IMR-90 (cell line): ENCODE results near the gene PHACTR3. TPM values are rescaled to one million over a fixed set of nuclear protein-coding genes. Genes with fewer than 3 reads are reported as not detected.

Source experiments
- ATAC-seq: fragments of 200-7000 bp; cut with Tn5 transposase; 2 replicates; pipeline ENCODE4 v1.9.1; 2020; ENCODE audit warnings: low read depth, mild to moderate bottlenecking, moderate library complexity
- BruUV-seq: library from RNA; stranded (reverse); fragments of 400-500 nt; replicated peaks from 2 replicates; lab custom pipeline; 2021; lab: Mats Ljungman, UMichigan
- CTCF ChIA-PET: fragments of 300-600 bp; formaldehyde crosslinking; extraction: SDS; loops from one replicate; lab custom pipeline; 2021; ENCODE audit warnings: antibody characterized with exemption; lab: Yijun Ruan, JAX
- POLR2A ChIA-PET: fragments of 300-600 bp; sonication (Branson Sonifier 250); formaldehyde crosslinking; loops from one replicate; lab custom pipeline; 2022; ENCODE audit warnings: antibody characterized with exemption; ENCODE audit not compliant: unreplicated experiment; lab: Charles Lee
- DNase-seq: peaks from one replicate; pipeline ENCODE4 v3.0.0; 2013
- H2AFZ ChIP-seq: replicated peaks from 2 replicates; pipeline ENCODE3; 2013; ENCODE audit warnings: low read length, mild to moderate bottlenecking; ENCODE audit not compliant: poor library complexity
- H2AK5ac ChIP-seq: 2 replicates; pipeline ENCODE4 v1.6.1; 2013; ENCODE audit warnings: low read depth, low read length, inconsistent platforms
- H2AK9ac ChIP-seq: replicated peaks from 2 replicates; pipeline ENCODE3; 2013; ENCODE audit warnings: mild to moderate bottlenecking, low read depth, low read length, moderate library complexity; ENCODE audit not compliant: poor library complexity
- H2BK120ac ChIP-seq: 2 replicates; pipeline ENCODE4 v1.6.1; 2013; ENCODE audit warnings: low read depth, low read length, inconsistent platforms
- H2BK15ac ChIP-seq: 3 replicates; pipeline ENCODE4 v1.6.1; 2013; ENCODE audit warnings: low read depth, low read length, inconsistent platforms
- H2BK20ac ChIP-seq: 2 replicates; pipeline ENCODE4 v1.6.1; 2013; ENCODE audit warnings: low read depth, mild to moderate bottlenecking, inconsistent platforms, low read length, moderate library complexity
- H2BK5ac ChIP-seq: 2 replicates; pipeline ENCODE4 v1.6.1; 2013; ENCODE audit warnings: mild to moderate bottlenecking, low read depth, low read length, inconsistent platforms; ENCODE audit not compliant: poor library complexity, severe bottlenecking
- H3K14ac ChIP-seq: replicated peaks from 2 replicates; pipeline ENCODE4 v1.6.1; 2013; ENCODE audit warnings: low read depth, low read length, inconsistent platforms
- H3K18ac ChIP-seq: 2 replicates; pipeline ENCODE4 v1.6.1; 2013; ENCODE audit warnings: low read depth, low read length, control low read depth
- H3K23ac ChIP-seq: 2 replicates; pipeline ENCODE4 v1.6.1; 2013; ENCODE audit warnings: low read depth, low read length, inconsistent platforms
- H3K27ac ChIP-seq: 2 replicates; pipeline ENCODE4 v1.5.1; 2013; ENCODE audit warnings: mild to moderate bottlenecking, control low read depth, low read length; ENCODE audit not compliant: insufficient read depth
- H3K27me3 ChIP-seq: 2 replicates; pipeline ENCODE4 v1.6.1; 2013; ENCODE audit warnings: low read length; ENCODE audit not compliant: control insufficient read depth, insufficient read depth
- H3K36me3 ChIP-seq: 2 replicates; pipeline ENCODE4 v1.6.1; 2013; ENCODE audit warnings: low read length, mixed read lengths; ENCODE audit not compliant: control insufficient read depth, insufficient read depth
- H3K4ac ChIP-seq: 2 replicates; pipeline ENCODE4 v1.6.1; 2013; ENCODE audit warnings: low read depth, low read length, inconsistent platforms
- H3K4me1 ChIP-seq: 2 replicates; pipeline ENCODE4 v1.6.1; 2013; ENCODE audit warnings: low read length, mixed read lengths; ENCODE audit not compliant: control insufficient read depth, insufficient read depth
- H3K4me2 ChIP-seq: 2 replicates; pipeline ENCODE4 v1.6.1; 2013; ENCODE audit warnings: low read depth, mild to moderate bottlenecking, control low read depth, low read length, moderate library complexity
- H3K4me3 ChIP-seq: 2 replicates; pipeline ENCODE4 v1.5.1; 2013; ENCODE audit warnings: low read depth, mild to moderate bottlenecking, control low read depth, low read length, moderate library complexity; ENCODE audit not compliant: insufficient read depth
- H3K56ac ChIP-seq: 2 replicates; pipeline ENCODE4 v1.6.1; 2013; ENCODE audit warnings: low read length, inconsistent platforms; ENCODE audit not compliant: insufficient read depth; ENCODE audit errors: extremely low read depth
- H3K79me1 ChIP-seq, 2 experiments: 2 replicates each; pipeline ENCODE4 v1.6.1; 2013; ENCODE audit warnings: low read length in 2 of 2, inconsistent platforms in 1 of 2, low read depth in 1 of 2
- H3K9ac ChIP-seq: 2 replicates; pipeline ENCODE4 v1.6.1; 2013; ENCODE audit warnings: low read depth, low read length, control low read depth
- H3K9me1 ChIP-seq: 2 replicates; pipeline ENCODE4 v1.6.1; 2013; ENCODE audit warnings: low read length, inconsistent platforms; ENCODE audit not compliant: insufficient read depth
- H3K9me3 ChIP-seq: 2 replicates; pipeline ENCODE4 v1.6.1; 2013; ENCODE audit warnings: low read length; ENCODE audit not compliant: control insufficient read depth, insufficient read depth
- H4K20me1 ChIP-seq: 2 replicates; pipeline ENCODE4 v1.6.1; 2013; ENCODE audit warnings: low read length, inconsistent platforms; ENCODE audit not compliant: insufficient read depth
- H4K5ac ChIP-seq: 2 replicates; pipeline ENCODE4 v1.6.1; 2013; ENCODE audit warnings: mild to moderate bottlenecking, low read depth, low read length, control low read depth
- H4K8ac ChIP-seq, 2 experiments: 2 replicates each; pipeline ENCODE4 v1.6.1; 2013; ENCODE audit warnings: low read depth in 2 of 2, low read length in 2 of 2, control low read depth in 1 of 2, inconsistent platforms in 1 of 2
- H4K91ac ChIP-seq: 2 replicates; pipeline ENCODE4 v1.6.1; 2013; ENCODE audit warnings: low read depth, low read length, inconsistent platforms; ENCODE audit not compliant: insufficient read depth
- BHLHE40 ChIP-seq: fragments of 150-350 bp; IDR thresholded peaks from 2 replicates; pipeline ENCODE4 v1.6.1; 2016; ENCODE audit warnings: mild to moderate bottlenecking, low read depth, low read length
- CEBPB ChIP-seq: IDR thresholded peaks from 2 replicates; pipeline ENCODE4 v1.6.1; 2012; ENCODE audit warnings: low read depth, low read length, improper control_type of control experiment
- CHD1 ChIP-seq: IDR thresholded peaks from 2 replicates; pipeline ENCODE4 v1.6.1; 2012; ENCODE audit warnings: low read depth, low read length, improper control_type of control experiment
- MAFK ChIP-seq: IDR thresholded peaks from 2 replicates; pipeline ENCODE4 v1.6.1; 2012; ENCODE audit warnings: low read depth, low read length, improper control_type of control experiment
- MAZ ChIP-seq: IDR thresholded peaks from 2 replicates; pipeline ENCODE4 v1.6.1; 2012; ENCODE audit warnings: low read depth, mild to moderate bottlenecking, low read length, improper control_type of control experiment, moderate library complexity, borderline replicate concordance
- POLR2A ChIP-seq: IDR thresholded peaks from 2 replicates; pipeline ENCODE4 v1.6.1; 2012; ENCODE audit warnings: mild to moderate bottlenecking, low read depth, low read length
- RCOR1 ChIP-seq: IDR thresholded peaks from 2 replicates; pipeline ENCODE4 v1.6.1; 2012; ENCODE audit warnings: mild to moderate bottlenecking, low read length, improper control_type of control experiment; ENCODE audit not compliant: insufficient replicate concordance
- RFX5 ChIP-seq: IDR thresholded peaks from 2 replicates; pipeline ENCODE4 v1.8.0; 2012; ENCODE audit warnings: low read depth, mild to moderate bottlenecking, low read length, moderate library complexity
- WGBS, 2 experiments: methylation state at CpG; one replicate each; pipeline versions ENCODE4 v1.1.5 to v1.1.7; 2013; ENCODE audit warnings: missing lambda C conversion rate in 2 of 2; ENCODE audit not compliant: insufficient read length in 1 of 2; ENCODE audit errors: extremely low coverage in 2 of 2; 5-methylcytosine and 5-hydroxymethylcytosine counted together
- dilution Hi-C: fragments of 300-500 bp; cut with HindIII; formaldehyde crosslinking; loops from one replicate; pipeline ENCODE4 v1.14.3; 2018; ENCODE audit warnings: low sequenced_read_pairs; ENCODE audit not compliant: unreplicated experiment
- in situ Hi-C: fragments of 300-500 bp; cut with MboI; formaldehyde crosslinking; loops from 3 replicates; pipeline ENCODE4 v1.14.3; 2019; ENCODE audit warnings: low sequenced_read_pairs, inconsistent platforms, mixed read lengths
- intact Hi-C: fragments of 100-400 bp; cut with micrococcal nuclease; formaldehyde crosslinking; loops from 2 replicates; pipeline ENCODE4 v1.10.0; 2022
- polyA plus RNA-seq, 3 experiments: library from polyadenylated mRNA; depleted of rRNA; stranded (reverse); fragments of >200 nt; gene quantifications; 2 replicates each; pipeline ENCODE4 v1.2.3, GENCODE V29; 2012; ENCODE audit warnings: low replicate concordance in 1 of 3
- total RNA-seq: library from RNA; depleted of rRNA; stranded (reverse); fragments of >200 nt; gene quantifications from 2 replicates; pipeline ENCODE4 v1.2.3, GENCODE V29; 2012

PHACTR3 gene
- total and polyA plus RNA-seq, 2 of the 4 experiments (the other 2 are of a cell fraction), result not detected

GRCh38 chr20:59665656-59666555, 61.6 kb downstream of the PHACTR3 start:
- intact Hi-C loops, result no loop called here
- H3K14ac ChIP-seq, result no peak overlapping the region
- TF ChIP-seq CHD1 (no peak), MAFK (no peak), BHLHE40 (no peak), RFX5 (no peak), POLR2A (no peak), CEBPB (no peak), RCOR1 (no peak), MAZ (no peak)
- H3K9ac ChIP-seq, result no peak overlapping the region
- H4K91ac ChIP-seq, result no peak overlapping the region
- no peak overlapping the region for H3K18ac ChIP-seq
- no peak overlapping the region for H4K5ac ChIP-seq
- ATAC-seq (no peak), DNase-seq (no peak)
- no peak overlapping the region for H3K56ac ChIP-seq
- no peak overlapping the region for H2BK15ac ChIP-seq
- no peaks in the 10 kb centered on the region for H3K36me3 ChIP-seq
- H3K23ac ChIP-seq, result no peak overlapping the region
- no peak overlapping the region for H2BK5ac ChIP-seq
- CTCF ChIA-PET, result no interaction called here
- H2AK9ac ChIP-seq, result no peak overlapping the region
- H3K4me1 ChIP-seq, result no peaks in the 10 kb centered on the region
- BruUV-seq, result no TSS peak
- no peak overlapping the region for H4K8ac ChIP-seq
- H3K4ac ChIP-seq, result no peak overlapping the region
- H2BK20ac ChIP-seq, result no peak overlapping the region
- H3K4me2 ChIP-seq, result no peak overlapping the region
- H2AFZ ChIP-seq, result no peak overlapping the region
- no peaks in the 10 kb centered on the region for H3K9me1 ChIP-seq
- dilution Hi-C loops, result no loop called here
- H2BK120ac ChIP-seq, result no peak overlapping the region
- no peaks in the 10 kb centered on the region for H3K79me1 ChIP-seq
- no peaks in the 10 kb centered on the region for H3K27me3 ChIP-seq
- WGBS, 2 experiments, result 20% methylated on average over 1 of the region's 8 CpGs; no CpG with 5 or more reads in 1 of the 2 experiments
- POLR2A ChIA-PET, result no interaction called here
- H4K20me1 ChIP-seq, result no peaks in the 10 kb centered on the region
- H3K4me3 ChIP-seq, result no peak overlapping the region
- in situ Hi-C loops, result no loop called here
- H3K9me3 ChIP-seq, result peaks cover 53% of the 10 kb centered on the region
- no peak overlapping the region for H2AK5ac ChIP-seq
- H3K27ac ChIP-seq, result no peak overlapping the region
